ENCODE results near the gene S100A7.
"Not testable (repeated sequence)": the region's sequence is repeated elsewhere in the genome, so short reads cannot be mapped to it uniquely, and the experiment has no call there.

Gene S100A7

GRCh38 chr1:153475282-153475681, 14.8 kb upstream of the S100A7 start:
- DNase-seq, result no peak

GRCh38 chr1:153474347-153474746, 13.9 kb upstream of the S100A7 start:
- no peak for DNase-seq

GRCh38 chr1:153470707-153471106, 10.3 kb upstream of the S100A7 start:
- DNase-seq, result no peak

- DNase-seq, result no peak
Measured at GRCh38 chr1:153466908-153467307, 6.5 kb upstream of the S100A7 start.

- no peak for DNase-seq
Measured at GRCh38 chr1:153465811-153466636, 5.6 kb upstream of the S100A7 start.

GRCh38 chr1:153462741-153463140, 2.3 kb upstream of the S100A7 start:
- not testable (repeated sequence) for DNase-seq

GRCh38 chr1:153459655-153460054, 796 bp downstream of the S100A7 start:
- no peak for DNase-seq

- no peak for DNase-seq
Measured at GRCh38 chr1:153456396-153456795, 4.1 kb downstream of the S100A7 start.

- not testable (repeated sequence) for DNase-seq
Measured at GRCh38 chr1:153448851-153449250, 11.6 kb downstream of the S100A7 start.

GRCh38 chr1:153447498-153448170, 12.8 kb downstream of the S100A7 start:
- no peak for DNase-seq

- no peak for DNase-seq
Measured at GRCh38 chr1:153444078-153444477, 16.4 kb downstream of the S100A7 start.

- no peak for DNase-seq
Measured at GRCh38 chr1:153443486-153443885, 17.0 kb downstream of the S100A7 start.

- no peak for DNase-seq
Measured at GRCh38 chr1:153441238-153441755, 19.2 kb downstream of the S100A7 start.

- no peak for DNase-seq
Measured at GRCh38 chr1:153439273-153439672, 21.2 kb downstream of the S100A7 start.

GRCh38 chr1:153438599-153438998, 21.9 kb downstream of the S100A7 start:
- DNase-seq, result no peak

GRCh38 chr1:153437236-153437635, 23.2 kb downstream of the S100A7 start:
- DNase-seq, result no peak

- DNase-seq, result no peak
Measured at GRCh38 chr1:153434746-153435455, 25.6 kb downstream of the S100A7 start.

GRCh38 chr1:153432874-153433681, 27.4 kb downstream of the S100A7 start:
- DNase-seq, result no peak

- DNase-seq, result no peak
Measured at GRCh38 chr1:153431928-153432327, 28.5 kb downstream of the S100A7 start.

GRCh38 chr1:153431427-153431826, 29.0 kb downstream of the S100A7 start:
- no peak for DNase-seq

- DNase-seq, result no peak
Measured at GRCh38 chr1:153431002-153431401, 29.4 kb downstream of the S100A7 start.

- DNase-seq, result no peak
Measured at GRCh38 chr1:153430561-153430960, 29.9 kb downstream of the S100A7 start.

- no peak for DNase-seq
Measured at GRCh38 chr1:153430166-153430553, 30.3 kb downstream of the S100A7 start.
